Esophagus (tissue), 2 donors: ENCODE results near the gene TMPRSS9. TPM values are rescaled to one million over a fixed set of nuclear protein-coding genes. Genes with fewer than 3 reads are reported as not detected.
"Not testable (repeated sequence)": the region's sequence is repeated elsewhere in the genome, so short reads cannot be mapped to it uniquely, and the experiment has no call there.

Experiments used
- H3K27ac ChIP-seq, 2 donors: one replicate each; pipeline ENCODE4 v1.5.1; 2013; ENCODE audit warnings: low read depth in 2 of 2, mild to moderate bottlenecking in 2 of 2, inconsistent platforms in 1 of 2, low read length in 1 of 2, moderate library complexity in 1 of 2
- H3K27me3 ChIP-seq, 2 donors: one replicate each; pipeline ENCODE4 v1.6.1; 2013; ENCODE audit warnings: low read length in 2 of 2, control low read depth in 1 of 2, mild to moderate bottlenecking in 1 of 2; ENCODE audit not compliant: insufficient read depth in 2 of 2, control insufficient read depth in 1 of 2
- H3K36me3 ChIP-seq, 2 donors: one replicate each; pipeline ENCODE4 v1.6.1; 2013; ENCODE audit warnings: low read length in 1 of 2; ENCODE audit not compliant: control insufficient read depth in 2 of 2, insufficient read depth in 2 of 2
- H3K4me1 ChIP-seq, 2 donors: one replicate each; pipeline ENCODE4 v1.6.1; 2013; ENCODE audit warnings: low read length in 1 of 2; ENCODE audit not compliant: control insufficient read depth in 2 of 2, insufficient read depth in 2 of 2
- H3K4me3 ChIP-seq, 2 donors: one replicate each; pipeline ENCODE4 v1.5.1; 2013; ENCODE audit warnings: low read length in 2 of 2, mild to moderate bottlenecking in 2 of 2, low read depth in 1 of 2, moderate library complexity in 1 of 2
- H3K9me3 ChIP-seq, 2 donors: one replicate each; pipeline ENCODE4 v1.6.1; 2013; ENCODE audit warnings: mild to moderate bottlenecking in 2 of 2, low read depth in 1 of 2, low read length in 1 of 2, moderate library complexity in 1 of 2; ENCODE audit not compliant: control insufficient read depth in 2 of 2, insufficient read depth in 1 of 2
- WGBS, 2 donors: extraction: QIAGEN DNeasy Blood & Tissue Kit; methylation state at CpG; one replicate each; pipeline ENCODE4 v1.1.7; 2013; 5-methylcytosine and 5-hydroxymethylcytosine counted together
- polyA plus RNA-seq, 2 donors: library from polyadenylated mRNA; stranded (reverse); fragments of 200-250 nt; gene quantifications; one replicate each; pipeline ENCODE4 v1.2.3, GENCODE V29; 2013
- donor health status: healthy with polysubstance abuse.
- donor health status: Bipolar disorder and iron deficiency.

TMPRSS9 gene
- polyA plus RNA-seq, 2 donors: 0.04 TPM; not detected in 1

DNA sequence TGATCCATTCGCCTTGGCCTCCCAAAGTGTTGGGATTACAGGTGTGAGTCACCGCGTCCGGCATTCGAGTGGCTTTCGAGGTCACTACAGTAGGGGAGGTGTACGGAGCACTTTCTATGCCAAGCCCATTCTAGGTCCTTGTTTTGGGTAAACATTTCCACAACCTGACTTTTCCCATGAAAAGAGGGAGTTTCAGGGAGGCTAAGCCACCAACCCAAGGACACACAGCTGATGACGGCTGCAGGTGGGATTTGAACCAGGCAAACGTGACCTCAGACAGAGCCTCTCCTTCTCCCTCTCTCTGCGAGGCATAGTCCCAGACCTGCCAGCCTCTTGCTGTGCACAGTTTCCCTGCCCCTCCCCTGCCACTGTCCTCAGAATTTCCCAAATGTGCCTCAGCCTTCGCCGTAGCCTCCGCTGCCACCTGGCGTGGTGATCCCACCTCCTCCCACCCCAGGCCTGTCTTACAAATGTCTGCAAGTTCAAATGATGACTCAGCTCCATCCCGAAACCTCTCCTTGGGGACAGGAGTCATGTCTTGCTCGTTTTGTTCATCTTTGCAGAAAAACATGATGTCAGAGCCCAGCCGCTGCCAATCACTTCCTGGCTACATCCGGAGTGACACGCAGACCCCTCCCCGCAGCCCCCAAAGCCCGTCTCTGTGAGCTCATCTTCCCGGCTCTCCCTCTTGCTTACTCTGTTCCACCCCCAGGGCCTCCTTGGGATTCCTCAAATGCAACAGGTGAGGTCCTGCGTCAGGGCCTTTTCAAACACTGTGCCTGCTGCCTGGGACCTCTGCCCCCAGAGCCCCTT, 109.2 kb downstream of the TMPRSS9 start:
- H3K36me3 ChIP-seq: no peaks in the 10 kb centered on the region
- no peak overlapping the region for H3K4me3 ChIP-seq
- no peak overlapping the region for H3K27ac ChIP-seq
- H3K9me3 ChIP-seq: no peaks in the 10 kb centered on the region
- 43 to 50% methylated on average over 23 of the region's 23 CpGs for WGBS, 2 donors
- H3K27me3 ChIP-seq: no peaks in the 10 kb centered on the region
- no peaks in the 10 kb centered on the region for H3K4me1 ChIP-seq

DNA sequence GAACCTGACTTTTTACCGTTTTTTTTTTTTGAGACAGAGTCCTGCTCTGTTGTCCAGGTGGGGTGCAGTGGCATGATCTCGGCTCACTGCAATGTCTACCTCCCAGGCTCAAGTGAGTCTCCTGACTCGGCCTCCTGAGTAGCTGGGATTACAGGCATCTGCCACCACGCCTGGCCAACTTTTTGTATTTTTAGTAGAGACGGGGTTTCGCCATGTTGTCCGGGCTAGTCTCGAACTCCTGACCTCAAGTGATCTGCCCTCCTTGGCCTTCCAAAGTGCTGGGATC, 109.8 kb downstream of the TMPRSS9 start:
- not testable (repeated sequence) for H3K36me3 ChIP-seq, H3K4me3 ChIP-seq, H3K27me3 ChIP-seq, H3K4me1 ChIP-seq, H3K27ac ChIP-seq, H3K9me3 ChIP-seq
- WGBS, 2 donors: 85 to 87% methylated on average over 8 of the region's 8 CpGs

DNA sequence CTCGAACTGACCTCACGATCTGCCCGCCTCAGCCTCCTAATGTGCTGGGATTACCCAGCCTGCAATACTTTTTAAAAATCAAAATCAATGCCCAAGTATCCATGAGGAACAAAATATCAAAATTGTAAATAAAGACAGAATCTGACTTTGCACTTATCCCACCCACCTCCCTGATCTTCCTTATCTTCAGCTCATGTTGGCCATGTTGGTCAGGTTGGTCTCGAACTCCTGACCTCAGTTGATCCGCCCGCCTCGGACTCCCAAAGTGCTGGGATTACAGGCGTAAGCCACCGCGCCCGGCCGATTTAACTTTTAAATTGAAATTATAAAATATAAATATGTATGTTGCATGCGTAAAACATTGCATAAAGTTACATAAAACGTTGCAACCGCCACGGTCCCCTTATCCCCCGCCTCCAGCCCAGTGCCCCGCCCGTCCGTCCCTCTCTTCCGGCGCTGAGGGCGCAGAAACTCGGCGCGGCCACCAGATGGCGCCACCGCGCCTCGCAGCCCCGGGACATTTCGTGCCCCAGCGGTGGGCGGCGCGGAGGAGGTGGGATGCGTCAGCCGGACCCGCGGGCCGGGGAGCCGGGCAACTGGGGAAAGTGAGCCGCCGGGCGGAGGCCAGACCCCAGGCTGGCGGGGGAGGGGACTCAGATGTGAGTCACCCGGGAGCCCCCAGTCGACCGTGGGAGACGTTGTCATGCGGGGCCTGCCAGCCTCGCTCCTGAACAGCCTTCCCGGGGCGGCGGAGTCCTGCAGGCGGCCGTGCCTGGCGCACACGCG, 114.4 kb downstream of the TMPRSS9 start:
- Histone ChIP-seq H3K36me3 (no peaks in the 10 kb centered on the region), H3K4me3 (peak overlapping the region; percentile 57 to 91), H3K27me3 (no peaks in the 10 kb centered on the region), H3K27ac (peak overlapping the region; percentile 86 to 87), H3K4me1 (peaks cover 0 to 5% of the 10 kb centered on the region in 2 donors), H3K9me3 (no peaks in the 10 kb centered on the region)
- 5 to 6% methylated on average over 58 to 60 of the region's 60 CpGs for WGBS, 2 donors

DNA sequence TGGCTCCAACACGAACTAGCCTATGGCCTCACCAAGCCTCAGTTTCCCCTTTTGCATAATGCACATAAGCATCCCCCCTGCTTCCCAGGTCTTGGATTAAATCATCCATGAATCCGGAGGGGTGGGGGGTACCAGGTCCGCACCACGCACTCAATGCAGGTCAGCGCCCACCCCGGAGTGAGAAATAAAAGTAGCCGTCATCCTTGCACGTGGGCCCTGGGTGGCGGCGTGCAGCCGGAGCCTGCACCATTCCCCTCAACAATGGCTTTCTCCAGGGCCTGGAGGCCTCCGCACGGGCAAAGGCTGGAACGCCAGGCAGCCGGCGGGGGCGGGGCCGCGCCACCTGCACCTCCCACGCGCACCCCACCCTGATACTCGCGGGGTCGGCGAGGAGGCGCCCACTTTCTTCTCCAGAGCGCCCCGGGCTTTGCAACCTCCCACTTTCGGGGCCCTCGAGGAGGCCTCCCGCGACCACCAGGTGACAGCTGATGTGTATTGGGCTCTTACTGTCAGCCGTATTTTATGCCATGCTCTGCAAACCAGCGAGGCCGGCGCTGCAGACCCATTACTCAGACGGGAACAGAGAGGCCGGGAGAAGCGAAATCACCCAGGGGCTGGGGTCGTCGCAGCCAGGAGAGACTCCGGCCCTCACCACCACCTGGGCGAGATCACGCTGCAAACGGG, 115.1 kb downstream of the TMPRSS9 start:
- H3K27me3 ChIP-seq: no peaks in the 10 kb centered on the region

More for the DNA sequence above, 115.1 kb downstream of the TMPRSS9 start:
- H3K9me3 ChIP-seq: no peaks in the 10 kb centered on the region
- H3K4me3 ChIP-seq: peak overlapping the region; percentile 57 to 91
- WGBS, 2 donors: 1% methylated on average over 45 of the region's 45 CpGs
- H3K27ac ChIP-seq: peak overlapping the region; percentile 86 to 87
- H3K36me3 ChIP-seq: no peaks in the 10 kb centered on the region
- H3K4me1 ChIP-seq: peaks cover 0 to 5% of the 10 kb centered on the region in 2 donors

Other genes with a start within 250 kb of the TMPRSS9 start
- gene AP3D1, start 208.7 kb upstream of the TMPRSS9 start, polyA plus RNA-seq: 10 to 100 TPM; 50.8 to 64.5 TPM
- 10 to 100 TPM in 1 of 2 donors, 1 to 10 TPM in 1; 7.6 to 17.9 TPM for gene DOT1L, start 196.3 kb upstream of the TMPRSS9 start, polyA plus RNA-seq
- 10 to 100 TPM; 55.5 to 59.5 TPM for gene PLEKHJ1, start 123.9 kb upstream of the TMPRSS9 start, polyA plus RNA-seq
- 10 to 100 TPM; 38.2 to 55.3 TPM for gene SF3A2, start 123.4 kb upstream of the TMPRSS9 start, polyA plus RNA-seq
- gene AMH, start 110.9 kb upstream of the TMPRSS9 start, polyA plus RNA-seq: 1 to 10 TPM in 1 of 2 donors, under 1 TPM in 1; 0.55 to 2.5 TPM
- gene JSRP1, start 103.8 kb upstream of the TMPRSS9 start, polyA plus RNA-seq: under 1 TPM; 0.13 to 0.20 TPM
- gene PEAK3, start 78.1 kb upstream of the TMPRSS9 start, polyA plus RNA-seq: under 1 TPM; 0.02 to 0.06 TPM
- under 1 TPM in 1 of 2 donors, not detected in 1; 0.02 TPM for gene LINGO3, start 52.1 kb upstream of the TMPRSS9 start, polyA plus RNA-seq
- 100 to 1,000 TPM; 223 to 245 TPM for gene LSM7, start 31.7 kb upstream of the TMPRSS9 start, polyA plus RNA-seq
- 10 to 100 TPM; 27.4 to 59.1 TPM for gene SPPL2B, start 31.6 kb upstream of the TMPRSS9 start, polyA plus RNA-seq
- 10 to 100 TPM; 52.0 to 86.8 TPM for gene TIMM13, start 67.3 kb downstream of the TMPRSS9 start, polyA plus RNA-seq
- gene LMNB2, start 96.7 kb downstream of the TMPRSS9 start, polyA plus RNA-seq: 10 to 100 TPM; 23.2 to 32.3 TPM
- gene GADD45B, start 115.9 kb downstream of the TMPRSS9 start, polyA plus RNA-seq: 10 to 100 TPM; 37.6 to 62.6 TPM